ENCODE measurements around the gene KRTAP5-6.

Gene KRTAP5-6

GRCh38 chr11:1739576-1739975 lies 42.6 kb downstream of the KRTAP5-6 start:
- no peak overlapping the region for H3K4me2 ChIP-seq (ENCODE audit: low read length, poor library complexity, severe bottlenecking)
- H3K36me3 ChIP-seq (ENCODE audit: control insufficient read depth in 1 of 2, insufficient read depth in 2 of 2, low read depth in 1 of 2, low read length in 2 of 2): no peaks in the 10 kb centered on the region
- 88% methylated on average over 8 of the region's 8 CpGs for WGBS
- H2BK15ac ChIP-seq (ENCODE audit: low read depth, poor library complexity, severe bottlenecking): no peak overlapping the region
- no peak overlapping the region for H4K91ac ChIP-seq (ENCODE audit: low read length)
- H3K4me1 ChIP-seq (ENCODE audit: control insufficient read depth, insufficient read depth, low read depth, low read length): no peaks in the 10 kb centered on the region
- H4K8ac ChIP-seq (ENCODE audit: low read length): no peak overlapping the region
- H2AK5ac ChIP-seq (ENCODE audit: low read length, severe bottlenecking): no peak overlapping the region
- no peak overlapping the region for H3K18ac ChIP-seq (ENCODE audit: low read depth in 1 of 2, low read length in 2 of 2)
- no peak overlapping the region for H3K9ac ChIP-seq (ENCODE audit: low read length)
- no peak overlapping the region for H3K14ac ChIP-seq (ENCODE audit: low read length in 2 of 2)
- no peak overlapping the region for H3K4me3 ChIP-seq (ENCODE audit: insufficient read depth in 1 of 2, low read depth in 1 of 2, low read length in 2 of 2)
- H2BK5ac ChIP-seq (ENCODE audit: low read depth, low read length, poor library complexity, severe bottlenecking): no peak overlapping the region
- peaks cover 28% of the 10 kb centered on the region for H3K9me3 ChIP-seq (ENCODE audit: control insufficient read depth, low read length)
- H2BK12ac ChIP-seq (ENCODE audit: low read length in 2 of 2): no peak overlapping the region
- no peak overlapping the region for H3K23ac ChIP-seq (ENCODE audit: low read length in 2 of 2)
- DNase-seq: no peak
- peaks cover 28 to 51% of the 10 kb centered on the region in 2 experiments for H3K27me3 ChIP-seq (ENCODE audit: control insufficient read depth in 1 of 2, insufficient read depth in 1 of 2, low read length in 2 of 2)
- H3K27ac ChIP-seq (ENCODE audit: low read length, poor library complexity, severe bottlenecking): no peak overlapping the region
- no peak overlapping the region for H2AFZ ChIP-seq (ENCODE audit: low read depth, low read length)
- H3K4ac ChIP-seq (ENCODE audit: low read depth in 1 of 2, low read length in 2 of 2): no peak overlapping the region
- H3K79me1 ChIP-seq (replicated peaks; ENCODE audit: low read length, poor library complexity, severe bottlenecking): no peaks in the 10 kb centered on the region
- H2BK120ac ChIP-seq (ENCODE audit: low read depth, low read length): no peak overlapping the region

GRCh38 chr11:1740786-1741530 lies 44.0 kb downstream of the KRTAP5-6 start:
- no peak for DNase-seq
- Histone ChIP-seq H3K4me1 (ENCODE audit: control insufficient read depth, insufficient read depth, low read depth, low read length) (no peaks in the 10 kb centered on the region), H2BK120ac (ENCODE audit: low read depth, low read length) (no peak overlapping the region), H2AK5ac (ENCODE audit: low read length, severe bottlenecking) (no peak overlapping the region), H3K9me3 (ENCODE audit: control insufficient read depth, low read length) (peaks cover 26% of the 10 kb centered on the region), H4K91ac (ENCODE audit: low read length) (no peak overlapping the region), H2BK12ac (ENCODE audit: low read length in 2 of 2) (no peak overlapping the region), H3K14ac (ENCODE audit: low read length in 2 of 2) (no peak overlapping the region), H2BK5ac (ENCODE audit: low read depth, low read length, poor library complexity, severe bottlenecking) (no peak overlapping the region), H2BK15ac (ENCODE audit: low read depth, poor library complexity, severe bottlenecking) (no peak overlapping the region), H3K18ac (ENCODE audit: low read depth in 1 of 2, low read length in 2 of 2) (no peak overlapping the region), H3K36me3 (ENCODE audit: control insufficient read depth in 1 of 2, insufficient read depth in 2 of 2, low read depth in 1 of 2, low read length in 2 of 2) (peaks cover 0 to 7% of the 10 kb centered on the region in 2 experiments), H3K4me3 (ENCODE audit: insufficient read depth in 1 of 2, low read depth in 1 of 2, low read length in 2 of 2) (no peak overlapping the region), H3K27me3 (ENCODE audit: control insufficient read depth in 1 of 2, insufficient read depth in 1 of 2, low read length in 2 of 2) (peaks cover 18 to 39% of the 10 kb centered on the region in 2 experiments), H4K8ac (ENCODE audit: low read length) (no peak overlapping the region), H3K23ac (ENCODE audit: low read length in 2 of 2) (no peak overlapping the region), H3K4ac (ENCODE audit: low read depth in 1 of 2, low read length in 2 of 2) (no peak overlapping the region), H3K9ac (ENCODE audit: low read length) (no peak overlapping the region), H3K4me2 (ENCODE audit: low read length, poor library complexity, severe bottlenecking) (no peak overlapping the region), H3K79me1 (replicated peaks; ENCODE audit: low read length, poor library complexity, severe bottlenecking) (no peaks in the 10 kb centered on the region), H3K27ac (ENCODE audit: low read length, poor library complexity, severe bottlenecking) (no peak overlapping the region), H2AFZ (ENCODE audit: low read depth, low read length) (no peak overlapping the region)
- WGBS: 87% methylated on average over 7 of the region's 8 CpGs

- Histone ChIP-seq H3K79me1 (replicated peaks; ENCODE audit: low read length, poor library complexity, severe bottlenecking) (no peaks in the 10 kb centered on the region), H3K4ac (ENCODE audit: low read depth in 1 of 2, low read length in 2 of 2) (no peak overlapping the region), H3K36me3 (ENCODE audit: control insufficient read depth in 1 of 2, insufficient read depth in 2 of 2, low read depth in 1 of 2, low read length in 2 of 2) (peaks cover 3 to 11% of the 10 kb centered on the region in 2 experiments), H2BK15ac (ENCODE audit: low read depth, poor library complexity, severe bottlenecking) (no peak overlapping the region), H2AFZ (ENCODE audit: low read depth, low read length) (no peak overlapping the region), H2AK5ac (ENCODE audit: low read length, severe bottlenecking) (no peak overlapping the region), H2BK5ac (ENCODE audit: low read depth, low read length, poor library complexity, severe bottlenecking) (no peak overlapping the region), H3K14ac (ENCODE audit: low read length in 2 of 2) (no peak overlapping the region), H4K91ac (ENCODE audit: low read length) (no peak overlapping the region), H3K9me3 (ENCODE audit: control insufficient read depth, low read length) (peaks cover 18% of the 10 kb centered on the region), H3K4me2 (ENCODE audit: low read length, poor library complexity, severe bottlenecking) (no peak overlapping the region), H2BK12ac (ENCODE audit: low read length in 2 of 2) (no peak overlapping the region), H4K8ac (ENCODE audit: low read length) (no peak overlapping the region), H3K18ac (ENCODE audit: low read depth in 1 of 2, low read length in 2 of 2) (no peak overlapping the region), H2BK120ac (ENCODE audit: low read depth, low read length) (no peak overlapping the region), H3K4me3 (ENCODE audit: insufficient read depth in 1 of 2, low read depth in 1 of 2, low read length in 2 of 2) (no peak overlapping the region), H3K9ac (ENCODE audit: low read length) (no peak overlapping the region), H3K27ac (ENCODE audit: low read length, poor library complexity, severe bottlenecking) (no peak overlapping the region), H3K27me3 (ENCODE audit: control insufficient read depth in 1 of 2, insufficient read depth in 1 of 2, low read length in 2 of 2) (peaks cover 11 to 32% of the 10 kb centered on the region in 2 experiments), H3K4me1 (ENCODE audit: control insufficient read depth, insufficient read depth, low read depth, low read length) (no peaks in the 10 kb centered on the region), H3K23ac (ENCODE audit: low read length in 2 of 2) (no peak overlapping the region)
- no peak for DNase-seq
- 88% methylated on average over 4 of the region's 4 CpGs for WGBS
Measured at GRCh38 chr11:1741741-1742140, 44.7 kb downstream of the KRTAP5-6 start.

GRCh38 chr11:1742371-1742770 lies 45.4 kb downstream of the KRTAP5-6 start:
- Histone ChIP-seq H2AFZ (ENCODE audit: low read depth, low read length) (no peak overlapping the region), H3K18ac (ENCODE audit: low read depth in 1 of 2, low read length in 2 of 2) (no peak overlapping the region), H4K8ac (ENCODE audit: low read length) (no peak overlapping the region), H3K9me3 (ENCODE audit: control insufficient read depth, low read length) (peaks cover 12% of the 10 kb centered on the region), H3K4me2 (ENCODE audit: low read length, poor library complexity, severe bottlenecking) (no peak overlapping the region), H3K79me1 (replicated peaks; ENCODE audit: low read length, poor library complexity, severe bottlenecking) (no peaks in the 10 kb centered on the region), H3K14ac (ENCODE audit: low read length in 2 of 2) (no peak overlapping the region), H3K23ac (ENCODE audit: low read length in 2 of 2) (no peak overlapping the region), H3K9ac (ENCODE audit: low read length) (no peak overlapping the region), H2AK5ac (ENCODE audit: low read length, severe bottlenecking) (no peak overlapping the region), H2BK120ac (ENCODE audit: low read depth, low read length) (no peak overlapping the region), H2BK15ac (ENCODE audit: low read depth, poor library complexity, severe bottlenecking) (no peak overlapping the region), H3K27me3 (ENCODE audit: control insufficient read depth in 1 of 2, insufficient read depth in 1 of 2, low read length in 2 of 2) (peaks cover 9 to 32% of the 10 kb centered on the region in 2 experiments), H2BK12ac (ENCODE audit: low read length in 2 of 2) (no peak overlapping the region), H3K4me3 (ENCODE audit: insufficient read depth in 1 of 2, low read depth in 1 of 2, low read length in 2 of 2) (no peak overlapping the region), H2BK5ac (ENCODE audit: low read depth, low read length, poor library complexity, severe bottlenecking) (no peak overlapping the region), H3K36me3 (ENCODE audit: control insufficient read depth in 1 of 2, insufficient read depth in 2 of 2, low read depth in 1 of 2, low read length in 2 of 2) (peaks cover 8 to 11% of the 10 kb centered on the region in 2 experiments), H4K91ac (ENCODE audit: low read length) (no peak overlapping the region), H3K27ac (ENCODE audit: low read length, poor library complexity, severe bottlenecking) (no peak overlapping the region), H3K4ac (ENCODE audit: low read depth in 1 of 2, low read length in 2 of 2) (no peak overlapping the region), H3K4me1 (ENCODE audit: control insufficient read depth, insufficient read depth, low read depth, low read length) (no peaks in the 10 kb centered on the region)
- DNase-seq: no peak
- WGBS: 75% methylated on average over 4 of the region's 4 CpGs
